NCI-H128 (cell line): ENCODE measurements around the gene MT1H.
"Not testable (repeated sequence)": the region's sequence is repeated elsewhere in the genome, so short reads cannot be mapped to it uniquely, and the experiment has no call there.

Experiments
- DNase-seq: peaks from one replicate; lab custom pipeline; 2025; ENCODE audit not compliant: unreplicated experiment; lab: John Stamatoyannopoulos, UW

The MT1H gene

GRCh38 chr16:56669005-56669839, at the start of gene MT1H:
Gene MT1H (plus strand): TSS chr16:56669814. CDS start chr16:56669885, 71 bp downstream.
- no peak for DNase-seq

- DNase-seq: no peak
Measured at GRCh38 chr16:56620339-56620897, 49.2 kb upstream of the MT1H start.

- DNase-seq: not testable (repeated sequence)
Measured at GRCh38 chr16:56621665-56622445, 47.8 kb upstream of the MT1H start.

DNA sequence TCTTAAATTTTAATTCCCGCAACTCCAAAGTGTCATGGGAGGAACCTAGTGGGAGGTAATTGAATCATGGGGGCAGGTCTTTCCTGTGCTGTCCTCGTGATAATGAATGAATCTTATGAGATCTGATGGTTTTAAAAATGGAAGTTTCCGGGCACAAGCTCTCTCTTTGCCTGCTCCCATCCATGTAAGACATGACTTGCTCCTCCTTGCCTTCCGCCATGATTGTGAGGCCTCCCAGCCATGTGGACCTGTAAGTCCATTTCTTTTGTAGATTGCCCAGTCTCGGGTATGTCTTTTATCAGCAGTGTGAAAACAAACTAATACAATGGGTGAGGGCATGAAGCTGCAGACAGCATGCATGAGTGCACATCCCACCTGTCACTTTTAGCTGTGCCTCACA, 46.4 kb upstream of the MT1H start:
- not testable (repeated sequence) for DNase-seq

DNA sequence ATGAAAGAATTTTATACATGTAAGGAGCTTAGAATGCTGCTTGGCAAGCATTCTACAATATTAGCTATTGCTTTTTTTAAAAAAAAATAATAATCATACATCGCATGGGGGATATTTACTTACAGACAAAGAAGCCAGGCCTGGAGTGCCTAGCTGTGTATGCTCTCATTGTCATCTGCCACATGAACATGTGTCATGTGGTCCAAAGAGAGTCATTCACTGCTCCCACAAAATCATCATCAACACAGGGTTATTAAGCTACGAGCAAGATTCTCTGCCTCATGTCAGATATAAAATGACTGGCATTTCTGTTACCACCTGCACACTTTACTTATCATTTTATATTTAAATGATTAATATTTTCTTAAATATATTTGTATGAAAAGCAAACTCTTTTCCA, 46.0 kb upstream of the MT1H start:
- no peak for DNase-seq

DNA sequence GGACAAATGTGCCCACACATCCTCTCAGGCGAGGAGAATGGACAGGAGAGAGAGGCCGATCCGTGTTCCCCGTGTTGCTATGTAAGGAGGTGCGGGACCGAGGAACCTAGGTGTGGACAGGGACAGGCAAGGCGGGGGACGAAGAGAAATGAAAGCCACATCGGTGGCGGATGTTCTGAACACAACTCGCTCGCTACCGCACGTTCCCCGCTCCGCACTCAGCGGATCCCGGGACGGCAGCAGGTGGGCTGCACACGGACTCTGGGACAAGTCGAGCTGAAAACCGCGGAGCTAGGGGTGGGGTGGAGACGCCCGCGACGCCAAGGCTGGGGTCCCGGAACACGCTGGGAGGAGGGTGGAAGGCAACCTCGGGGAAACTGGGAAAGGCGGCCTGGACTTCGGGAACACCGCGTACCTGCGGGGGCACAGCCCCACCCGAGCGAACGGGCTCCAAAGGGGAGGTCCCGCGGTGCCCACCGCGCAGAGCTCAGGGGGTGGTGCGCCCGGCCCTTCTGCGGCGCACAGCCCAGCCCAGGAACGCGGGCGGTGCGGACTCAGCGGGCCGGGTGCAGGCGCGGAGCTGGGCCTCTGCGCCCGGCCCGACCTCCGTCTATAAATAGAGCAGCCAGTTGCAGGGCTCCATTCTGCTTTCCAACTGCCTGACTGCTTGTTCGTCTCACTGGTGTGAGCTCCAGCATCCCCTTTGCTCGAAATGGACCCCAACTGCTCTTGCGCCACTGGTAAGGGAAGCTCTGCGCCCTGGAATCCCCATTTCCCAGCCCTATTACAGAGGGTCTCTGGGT, 44.3 kb upstream of the MT1H start, which contains the start of gene MT1E:
TSS of gene MT1E (plus strand) at position 642 of the 803 bp plus-strand sequence. CDS start at position 713, 71 bp downstream.
- no peak for DNase-seq

- no peak for DNase-seq
Measured at GRCh38 chr16:56625943-56626654, 43.5 kb upstream of the MT1H start.

DNA sequence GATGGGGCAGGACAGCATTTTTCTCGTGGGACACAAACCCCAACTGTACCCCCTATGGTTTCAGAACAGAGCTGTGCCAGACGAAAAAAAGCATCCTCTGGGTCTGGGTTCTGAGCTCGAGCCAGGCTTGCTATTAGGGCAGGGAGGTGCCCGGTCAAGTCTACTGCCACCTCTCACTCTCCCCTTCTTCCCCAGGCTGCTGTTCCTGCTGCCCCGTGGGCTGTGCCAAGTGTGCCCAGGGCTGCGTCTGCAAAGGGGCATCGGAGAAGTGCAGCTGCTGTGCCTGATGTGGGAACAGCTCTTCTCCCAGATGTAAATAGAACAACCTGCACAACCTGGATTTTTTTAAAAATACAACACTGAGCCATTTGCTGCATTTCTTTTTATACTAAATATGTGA, 42.9 kb upstream of the MT1H start:
- DNase-seq: no peak

GRCh38 chr16:56628486-56629350, 40.9 kb upstream of the MT1H start:
- no peak for DNase-seq

DNA sequence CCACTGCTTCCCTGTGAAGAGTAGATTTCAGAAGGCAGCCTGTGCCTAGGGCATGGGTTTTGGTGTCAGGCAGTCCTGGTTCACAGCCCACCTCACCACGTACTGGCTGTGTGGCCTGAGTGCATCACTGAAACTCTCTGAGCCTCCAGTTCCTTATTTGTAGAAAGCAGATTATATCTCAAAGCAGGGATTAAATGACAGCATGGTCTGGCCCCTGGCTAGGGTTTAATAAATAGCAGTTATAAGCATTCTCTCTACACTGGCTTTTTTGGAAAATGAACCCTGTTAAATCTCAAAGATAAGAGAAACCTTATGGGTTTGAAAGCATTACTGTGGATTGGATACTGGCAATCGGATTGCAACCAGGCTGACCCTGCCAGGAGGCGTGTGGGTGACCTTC, 40.1 kb upstream of the MT1H start:
- DNase-seq: no peak

DNA sequence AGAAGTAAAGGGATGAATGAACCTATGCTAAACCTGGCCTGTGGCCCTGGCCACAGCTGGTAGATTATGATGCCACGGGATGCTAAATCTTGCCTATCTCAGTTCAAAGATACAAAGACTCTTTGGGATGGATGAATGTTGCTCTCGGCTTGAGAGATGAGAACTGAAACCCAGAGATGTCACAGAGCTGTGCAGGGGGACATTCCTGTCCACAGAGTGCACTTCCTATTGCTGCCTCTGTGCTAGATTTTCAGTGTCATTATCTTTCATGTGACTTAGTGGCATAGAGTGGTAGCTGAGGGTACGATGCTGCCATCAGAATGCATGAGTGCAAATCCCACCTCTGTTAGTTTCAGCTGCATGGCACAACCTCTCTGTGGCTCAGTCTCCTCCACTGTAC, 39.5 kb upstream of the MT1H start:
- DNase-seq: no peak

- DNase-seq: no peak
Measured at GRCh38 chr16:56631197-56631596, 38.4 kb upstream of the MT1H start.

DNA sequence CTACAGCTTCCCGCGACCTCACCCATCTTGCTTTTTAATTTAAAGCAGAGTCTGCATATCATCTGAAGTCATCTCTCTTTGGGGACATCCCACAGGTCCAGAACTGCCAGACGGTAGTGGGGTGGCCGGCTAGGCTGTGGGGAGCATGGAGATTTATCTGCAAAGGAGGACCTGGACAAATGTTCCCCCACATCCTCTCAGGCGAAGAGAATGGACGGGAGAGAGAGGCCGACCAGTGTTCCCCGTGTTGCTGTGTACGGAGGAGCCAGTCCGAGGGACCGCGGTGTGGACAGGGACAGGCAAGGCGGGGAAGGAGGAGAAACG, 37.8 kb upstream of the MT1H start:
- DNase-seq: no peak

DNA sequence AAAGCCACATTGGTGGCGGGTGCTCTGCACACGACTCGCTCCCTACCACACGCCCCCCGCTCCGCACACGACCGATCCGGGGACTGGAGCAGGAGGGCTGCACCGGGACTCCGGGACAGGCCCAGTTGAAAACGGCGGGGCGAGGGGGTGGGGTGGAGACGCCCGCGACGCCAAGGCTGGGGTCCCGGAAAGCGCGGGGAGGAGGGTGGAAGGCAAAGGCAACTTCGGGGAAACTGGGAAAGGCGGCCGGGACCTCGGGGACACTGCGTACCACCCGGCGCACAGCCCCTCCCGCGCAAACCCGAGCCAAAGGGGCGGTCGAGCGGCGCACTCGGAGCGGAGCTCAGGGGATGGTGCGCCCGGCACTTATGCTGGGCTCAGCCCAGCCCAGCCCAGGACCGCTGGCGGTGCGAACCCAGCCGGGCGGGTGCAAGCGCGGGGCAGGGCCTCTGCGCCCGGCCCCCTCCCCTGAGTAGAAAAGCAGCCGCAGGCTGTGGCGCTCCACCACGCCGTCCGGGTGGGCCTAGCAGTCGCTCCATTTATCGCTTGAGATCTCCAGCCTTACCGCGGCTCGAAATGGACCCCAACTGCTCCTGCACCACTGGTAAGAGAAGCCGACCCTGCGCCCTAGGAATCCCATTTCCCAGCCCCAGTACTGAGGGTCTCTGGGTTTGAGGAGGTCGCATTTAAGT, 37.3 kb upstream of the MT1H start, which contains the start of gene MT1M:
TSS of gene MT1M (plus strand) at position 504 of the 692 bp plus-strand sequence. CDS start at position 577, 73 bp downstream.
- no peak for DNase-seq

DNA sequence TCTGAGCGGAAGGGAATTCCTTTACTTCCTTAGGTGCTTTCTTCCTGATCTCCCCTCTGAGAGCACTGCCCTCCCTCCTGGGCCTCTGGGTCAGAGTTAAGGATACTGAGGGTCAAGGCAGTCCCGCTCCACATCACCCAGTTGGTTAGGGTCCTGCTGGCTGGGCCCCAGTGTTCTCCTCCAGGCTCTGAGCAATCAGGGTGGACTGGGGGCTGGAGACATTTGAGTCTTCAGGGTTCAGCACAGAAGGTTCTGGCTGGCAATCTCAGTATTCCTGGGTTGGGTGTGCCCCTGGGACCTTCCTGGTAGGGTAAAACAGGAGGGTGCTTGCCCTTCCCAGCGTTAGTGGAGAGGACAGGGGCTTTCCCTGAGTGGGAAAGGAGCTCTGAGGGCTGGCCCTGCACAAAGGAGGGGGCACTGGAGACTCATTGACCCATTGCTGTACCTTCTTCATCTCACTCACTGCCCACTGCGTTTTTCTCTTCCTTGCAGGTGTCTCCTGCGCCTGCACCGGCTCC, 36.7 kb upstream of the MT1H start:
- no peak for DNase-seq

GRCh38 chr16:56633535-56633934, 36.1 kb upstream of the MT1H start:
- no peak for DNase-seq

DNA sequence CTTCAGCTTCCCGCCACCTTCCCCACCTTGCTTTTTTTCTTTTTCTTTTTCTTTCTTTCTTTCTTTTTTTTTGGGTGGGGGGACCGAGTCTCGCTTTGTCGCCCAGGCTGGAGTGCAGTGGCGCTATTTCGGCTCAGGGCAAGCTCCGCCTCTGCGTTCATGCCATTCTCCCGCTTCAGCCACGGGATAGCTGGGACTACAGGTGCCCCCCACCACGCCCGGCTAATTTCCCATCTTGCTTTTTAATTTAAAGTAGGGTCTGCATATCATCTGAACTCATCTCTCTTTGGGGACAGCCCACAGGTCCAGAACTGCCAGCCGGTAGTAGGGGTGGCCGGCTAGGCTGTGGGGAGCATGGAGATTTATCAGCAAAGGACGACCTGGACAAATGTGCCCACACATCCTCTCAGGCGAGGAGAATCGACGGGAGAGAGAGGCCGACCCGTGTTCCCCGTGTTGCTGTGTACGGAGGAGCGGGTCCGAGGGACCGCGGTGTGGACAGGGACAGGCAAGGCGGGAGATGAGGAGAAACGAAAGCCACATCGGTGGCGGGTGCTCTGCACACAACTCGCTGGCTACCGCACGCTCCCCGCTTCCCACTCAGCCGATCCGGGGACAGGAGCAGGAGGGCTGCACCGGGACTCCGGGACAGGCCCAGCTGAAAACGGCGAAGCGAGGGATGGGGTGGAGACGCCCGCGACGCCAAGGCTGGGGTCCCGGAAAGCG, 34.7 kb upstream of the MT1H start:
- DNase-seq: no peak

GRCh38 chr16:56635441-56635967, 34.1 kb upstream of the MT1H start:
- DNase-seq: no peak
